CD1c-positive myeloid dendritic cell (primary cell): ENCODE measurements around the gene PPARA.

Experiments used
- DNase-seq: peaks from one replicate; pipeline ENCODE4 v3.0.0-alpha.2; 2016; ENCODE audit errors: extremely low spot score

PPARA gene

DNA sequence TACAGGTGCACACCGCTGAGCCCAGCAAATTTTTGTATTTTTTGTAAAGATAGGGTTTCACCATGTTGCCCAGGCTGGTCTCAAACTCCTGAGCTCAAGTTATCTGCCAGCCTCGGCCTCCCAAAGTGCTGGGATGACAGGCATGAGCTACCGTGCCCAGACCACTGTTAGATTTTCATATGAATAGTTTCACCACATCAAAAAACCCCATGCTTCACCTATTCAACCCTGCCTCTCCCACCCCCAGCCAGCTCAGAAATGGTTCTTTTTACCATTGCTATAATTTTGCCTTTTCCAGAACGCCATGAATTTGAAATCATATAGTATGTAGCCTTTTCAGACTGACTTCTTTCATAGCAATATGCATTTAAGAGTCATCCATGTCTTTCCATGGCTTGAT is 61.9 kb downstream of the PPARA start:
- DNase-seq: no peak

DNA sequence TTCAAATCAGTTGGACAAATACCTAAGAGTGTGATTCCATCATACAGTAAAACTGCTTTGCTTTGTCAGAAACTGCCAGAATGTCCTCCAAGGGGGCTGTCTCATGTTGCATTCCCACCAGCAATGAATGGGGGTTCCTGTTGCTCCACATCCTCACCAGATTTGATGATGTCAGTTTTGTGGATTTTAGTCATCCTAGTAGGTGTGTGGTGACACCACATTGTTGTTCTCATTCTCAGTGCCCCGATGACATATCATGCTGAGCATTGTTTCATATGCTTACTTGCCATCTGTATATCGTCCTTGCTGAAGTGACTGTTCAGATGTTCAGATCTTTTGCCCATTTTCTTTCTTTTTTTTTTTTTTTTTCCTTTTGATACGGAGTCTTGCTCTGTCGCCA is 62.7 kb downstream of the PPARA start:
- DNase-seq: no peak

DNA sequence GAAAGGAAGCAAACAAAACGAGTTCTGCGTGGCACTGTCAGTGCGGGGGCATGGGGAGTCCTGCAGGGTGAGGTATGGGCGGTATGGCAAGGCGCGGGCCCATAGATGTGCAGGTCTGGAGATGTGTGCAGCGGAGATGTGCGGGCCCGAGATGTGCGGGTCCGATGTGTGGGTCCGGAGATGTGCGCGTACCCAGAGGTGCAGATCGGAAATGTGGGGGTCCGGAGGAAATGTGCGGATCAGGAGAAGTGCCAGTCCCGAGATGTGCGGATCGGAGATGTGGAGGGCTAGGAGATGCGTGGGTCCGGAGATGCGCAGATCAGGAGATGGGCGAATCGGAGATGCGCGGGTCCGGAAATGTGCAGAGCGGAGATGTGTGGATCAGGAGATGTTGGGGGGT is 63.8 kb downstream of the PPARA start:
- no peak for DNase-seq

DNA sequence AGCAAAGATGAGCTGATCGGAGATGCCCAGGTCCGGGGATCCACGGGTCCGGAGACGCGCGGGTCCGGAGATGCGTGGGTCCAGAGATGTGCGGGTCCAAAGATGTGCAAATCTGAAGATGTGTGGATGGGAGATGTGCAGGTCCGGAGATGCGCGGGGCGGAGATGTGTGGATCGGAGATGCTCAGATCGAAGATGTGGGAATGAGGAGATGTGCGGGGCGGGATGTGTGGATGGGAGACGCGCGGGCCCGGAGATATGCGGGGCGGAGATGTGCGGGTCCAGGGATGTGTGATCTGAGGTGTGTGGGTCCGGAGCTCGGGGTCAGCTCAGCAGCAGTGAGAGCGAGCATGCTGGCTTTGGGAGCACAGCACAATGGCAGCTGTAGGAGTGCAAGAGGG is 64.3 kb downstream of the PPARA start:
- no peak for DNase-seq

DNA sequence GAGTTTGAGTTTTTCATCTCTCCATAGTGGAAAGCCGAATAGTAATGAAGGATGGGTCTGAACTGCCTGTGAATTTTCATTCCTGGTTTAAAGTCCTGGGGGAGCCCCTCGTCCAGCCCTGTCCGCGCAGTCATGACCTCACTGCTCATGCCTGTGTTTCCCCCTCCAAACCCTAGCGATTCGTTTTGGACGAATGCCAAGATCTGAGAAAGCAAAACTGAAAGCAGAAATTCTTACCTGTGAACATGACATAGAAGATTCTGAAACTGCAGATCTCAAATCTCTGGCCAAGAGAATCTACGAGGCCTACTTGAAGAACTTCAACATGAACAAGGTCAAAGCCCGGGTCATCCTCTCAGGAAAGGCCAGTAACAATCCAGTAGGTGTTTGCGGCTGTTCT is 69.3 kb downstream of the PPARA start:
- DNase-seq: no peak

DNA sequence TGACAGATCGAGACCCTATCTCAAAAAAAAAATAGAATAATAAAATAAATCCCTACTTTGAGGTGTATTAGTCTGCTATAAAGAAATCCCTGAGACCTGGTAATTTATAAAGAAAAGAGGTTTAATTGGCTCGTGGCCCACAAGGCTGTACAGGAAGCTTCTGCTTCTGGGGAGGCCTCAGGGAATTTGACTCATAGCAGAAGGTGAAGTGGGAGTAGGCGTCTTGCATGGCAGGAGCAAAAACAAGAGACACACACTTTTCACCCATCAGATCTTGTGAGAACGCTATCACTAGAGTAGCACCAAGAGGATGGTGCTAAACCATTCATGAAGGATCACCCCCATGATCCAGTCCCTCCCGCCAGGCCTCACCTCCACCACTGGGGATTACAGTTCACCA is 70.6 kb downstream of the PPARA start:
- DNase-seq: no peak

DNA sequence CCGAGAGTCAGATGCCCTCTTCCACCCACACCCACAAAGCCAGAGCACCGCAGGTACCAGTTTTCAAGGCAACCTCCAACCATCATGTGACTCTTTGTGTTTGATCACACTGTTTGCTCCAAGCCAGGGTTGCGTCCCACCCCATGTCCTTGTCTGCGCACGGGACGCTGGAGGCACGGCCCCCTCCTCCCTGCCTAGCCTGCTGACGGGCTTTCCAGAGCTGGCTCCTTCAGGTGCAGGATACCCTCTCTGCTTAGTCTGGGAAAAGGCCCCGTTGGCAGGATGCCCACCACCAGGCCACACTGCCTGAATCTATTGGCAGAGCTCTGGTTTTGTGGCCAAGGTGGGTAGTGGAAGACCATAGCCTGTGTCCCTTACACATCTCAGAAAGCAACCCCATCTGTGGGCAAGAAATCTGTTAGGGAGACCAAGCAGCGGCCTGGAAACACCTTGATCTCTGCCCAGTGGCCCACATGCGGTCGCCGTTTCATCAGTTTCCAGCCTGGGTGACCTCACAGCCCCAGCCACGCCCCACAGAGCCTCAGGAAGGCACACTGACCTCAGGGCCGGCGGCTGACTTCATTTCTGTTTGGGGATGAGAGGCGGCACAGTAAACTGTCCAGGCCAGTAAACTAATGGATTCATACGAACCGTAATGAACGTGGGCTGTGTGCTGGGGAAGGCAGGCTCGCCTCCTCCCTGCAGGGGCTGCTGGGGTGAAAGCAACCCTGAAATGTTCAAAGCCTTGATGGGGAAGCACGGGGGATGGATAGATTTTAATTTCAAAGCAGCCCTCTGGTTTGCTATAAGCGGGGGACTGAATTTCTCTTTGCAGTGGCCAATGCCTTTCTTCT is 73.9 kb downstream of the PPARA start:
- DNase-seq: no peak

DNA sequence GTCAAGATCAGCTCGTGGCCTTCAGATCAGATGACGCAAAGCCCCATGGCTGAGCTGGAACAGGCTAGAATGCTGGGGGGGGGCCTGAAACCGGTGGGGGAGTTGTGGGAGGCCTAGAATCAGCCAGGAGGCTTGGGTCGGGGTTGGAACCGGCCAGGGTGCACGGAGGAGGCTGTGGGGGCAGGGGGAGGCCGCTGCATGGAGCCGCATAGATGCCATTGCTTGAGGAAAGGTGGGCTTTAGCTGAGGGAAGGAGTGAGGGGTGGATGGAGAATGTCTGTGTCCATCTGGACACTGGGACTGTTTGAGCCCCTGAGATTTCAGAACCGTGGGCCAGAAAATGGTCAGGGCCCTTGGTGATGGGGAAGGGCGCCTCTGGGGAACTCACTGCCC is 74.6 kb downstream of the PPARA start:
- DNase-seq: no peak

DNA sequence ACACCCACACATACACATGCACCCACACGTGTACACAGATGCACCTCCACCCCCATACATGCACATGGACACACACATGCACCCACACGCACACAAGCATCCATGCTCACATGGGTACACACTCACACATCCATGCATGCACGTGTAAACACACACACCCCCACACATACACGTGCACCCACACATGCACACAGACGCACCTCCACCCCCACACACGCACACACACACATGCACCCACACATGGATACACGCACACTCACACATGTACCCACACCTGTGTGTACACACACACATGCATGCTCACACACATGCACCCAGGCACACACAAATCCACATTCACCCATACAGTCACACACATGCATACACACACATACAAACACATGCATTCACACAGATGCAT is 75.3 kb downstream of the PPARA start:
- DNase-seq: no peak

DNA sequence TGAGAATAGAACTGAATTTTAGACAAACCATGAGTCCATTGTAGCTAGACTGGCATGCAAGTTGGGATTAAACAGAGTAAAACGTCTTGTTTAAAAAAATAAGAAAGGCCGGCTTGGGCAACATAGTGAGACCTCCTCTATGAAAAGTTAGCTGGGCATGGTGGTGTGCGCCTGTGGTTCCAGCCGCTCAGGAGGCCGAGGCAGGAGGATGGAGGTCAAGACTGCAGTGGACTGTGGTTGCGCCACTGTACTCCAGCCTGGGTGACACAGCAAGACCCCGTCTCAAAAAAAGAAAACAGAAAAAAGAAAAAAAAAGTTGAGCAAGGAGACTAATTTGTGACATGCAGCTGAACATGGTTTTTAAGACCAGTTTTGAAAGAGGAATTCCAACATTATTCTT is 76.3 kb downstream of the PPARA start:
- no peak for DNase-seq

DNA sequence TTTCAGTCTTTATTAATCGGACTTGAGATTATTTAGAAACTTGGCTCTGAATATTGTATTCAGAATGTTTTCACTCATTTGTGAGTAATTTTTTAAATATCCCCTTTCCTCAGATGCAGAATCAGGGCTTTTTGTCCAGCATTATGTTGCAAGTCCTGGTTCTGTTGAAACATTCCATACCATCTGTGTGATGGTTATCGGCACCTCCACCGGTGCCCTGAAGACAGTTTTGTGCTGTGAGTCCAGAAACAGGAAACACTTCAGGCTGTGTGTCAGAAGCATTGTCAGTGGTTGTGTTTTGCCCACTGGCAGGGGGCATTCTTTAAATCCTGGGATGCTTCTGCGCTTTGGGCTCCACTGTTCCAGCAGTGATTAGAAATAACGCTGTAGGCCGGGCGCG is 79.4 kb downstream of the PPARA start:
- no peak for DNase-seq

DNA sequence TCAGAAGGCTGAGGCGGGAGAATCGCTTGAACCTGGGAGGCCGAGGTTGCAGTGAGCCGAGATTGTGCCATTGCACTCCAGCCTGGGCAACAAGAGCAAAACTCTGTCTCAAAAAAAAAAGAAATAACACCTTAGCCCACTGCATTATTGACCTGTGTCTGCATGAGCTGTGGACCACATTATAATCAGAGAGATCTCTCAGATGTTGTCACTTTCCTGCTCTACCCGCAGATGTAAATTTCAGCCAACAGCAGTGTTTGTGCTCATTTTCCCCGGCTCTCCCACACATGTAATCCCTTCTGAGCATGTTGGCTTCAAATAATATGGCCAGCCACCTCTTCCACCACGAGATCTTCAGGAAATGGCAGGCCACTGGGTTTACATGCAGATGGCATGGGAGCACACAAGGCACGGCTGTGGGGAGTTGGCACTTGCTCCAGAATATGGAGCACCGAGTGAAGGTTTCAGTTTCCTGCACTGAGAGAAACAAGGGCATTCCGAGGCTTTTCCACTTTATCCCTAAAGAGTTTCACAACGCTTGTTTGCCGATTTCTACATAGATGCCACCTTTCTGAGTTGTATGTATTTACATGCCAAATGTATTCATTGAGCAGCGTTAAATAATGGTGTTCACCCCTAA is 80.1 kb downstream of the PPARA start:
- DNase-seq: no peak

DNA sequence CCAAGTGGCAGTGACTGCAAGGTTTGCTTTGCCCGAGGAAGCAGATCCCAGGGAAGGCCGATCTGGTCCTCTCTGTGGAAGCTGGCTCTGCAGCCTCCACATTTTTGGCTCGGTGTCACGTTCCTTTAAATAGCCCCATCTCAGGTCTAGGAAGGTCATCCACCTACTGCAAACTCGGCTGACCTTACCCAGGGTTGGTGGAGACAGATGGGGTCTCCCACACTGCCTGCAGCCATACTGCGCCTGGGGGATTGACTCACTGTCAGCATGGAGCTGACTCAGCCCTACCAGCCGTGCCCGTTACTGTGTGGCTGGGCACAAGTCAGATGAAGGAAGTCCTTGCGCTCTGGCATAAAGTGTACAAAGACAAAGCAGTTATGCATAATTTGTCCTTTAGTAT is 82.9 kb downstream of the PPARA start:
- DNase-seq: peak; percentile 52

DNA sequence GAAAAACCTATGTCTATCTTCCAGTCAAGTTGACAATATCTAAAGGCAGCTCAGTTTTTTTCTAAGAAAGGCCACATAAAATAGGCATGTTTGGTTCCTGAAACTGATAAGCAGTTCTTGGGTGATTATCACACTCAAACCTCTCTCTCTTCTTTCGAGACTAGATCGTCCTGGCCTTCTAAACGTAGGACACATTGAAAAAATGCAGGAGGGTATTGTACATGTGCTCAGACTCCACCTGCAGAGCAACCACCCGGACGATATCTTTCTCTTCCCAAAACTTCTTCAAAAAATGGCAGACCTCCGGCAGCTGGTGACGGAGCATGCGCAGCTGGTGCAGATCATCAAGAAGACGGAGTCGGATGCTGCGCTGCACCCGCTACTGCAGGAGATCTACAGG is 84.6 kb downstream of the PPARA start:
- no peak for DNase-seq

DNA sequence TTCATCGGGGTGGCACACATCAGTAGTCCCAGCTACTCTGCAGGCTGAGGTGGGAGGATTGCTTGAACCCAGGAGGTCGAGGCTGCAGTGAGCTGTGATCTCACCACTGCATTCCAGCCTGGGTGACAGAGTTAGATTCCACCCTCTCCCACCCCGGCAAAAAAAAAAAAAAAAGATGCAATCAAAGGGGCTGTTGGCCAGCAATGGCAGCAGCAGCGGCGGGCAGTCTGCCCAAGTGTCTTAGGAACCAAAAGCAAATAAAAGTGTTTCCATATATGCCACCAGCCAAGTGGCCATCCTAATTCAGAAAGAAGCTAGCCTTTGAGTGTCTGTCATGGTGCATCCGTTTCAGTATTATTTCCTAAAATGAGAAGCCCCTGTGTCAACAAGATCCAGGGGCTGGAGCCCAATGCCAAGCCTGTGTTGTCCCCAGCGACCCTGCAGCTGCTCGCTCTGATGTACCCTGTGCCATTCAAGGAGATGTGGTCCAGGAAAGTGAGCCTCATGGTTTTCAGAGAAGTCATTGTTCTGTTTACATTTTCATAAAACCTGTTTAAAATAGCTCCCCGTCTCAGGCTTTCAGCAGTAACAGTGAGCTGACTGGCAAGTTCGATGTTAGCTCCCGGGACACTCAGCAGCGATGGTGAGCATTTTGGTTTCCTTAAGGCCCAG is 87.3 kb downstream of the PPARA start:
- no peak for DNase-seq

DNA sequence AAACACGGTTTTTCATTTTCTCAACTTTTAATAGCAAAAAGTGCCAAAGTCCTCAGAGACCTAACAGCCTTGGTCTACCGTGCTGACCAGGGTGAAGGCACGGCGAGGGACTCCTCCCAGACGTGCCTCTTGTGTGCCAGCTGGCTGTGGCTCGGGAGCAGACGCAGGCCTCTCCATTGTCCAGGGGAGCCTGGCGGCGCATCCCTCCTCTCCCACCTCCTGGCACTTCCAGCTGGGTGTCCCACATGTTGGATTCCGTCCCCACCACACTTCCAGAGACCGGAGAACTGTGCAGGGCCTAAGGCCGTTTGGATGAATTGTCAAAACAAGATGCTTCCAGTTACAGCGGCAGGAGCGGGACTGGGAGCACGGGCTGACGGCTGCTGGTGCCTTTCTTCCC is 88.2 kb downstream of the PPARA start:
- no peak for DNase-seq

DNA sequence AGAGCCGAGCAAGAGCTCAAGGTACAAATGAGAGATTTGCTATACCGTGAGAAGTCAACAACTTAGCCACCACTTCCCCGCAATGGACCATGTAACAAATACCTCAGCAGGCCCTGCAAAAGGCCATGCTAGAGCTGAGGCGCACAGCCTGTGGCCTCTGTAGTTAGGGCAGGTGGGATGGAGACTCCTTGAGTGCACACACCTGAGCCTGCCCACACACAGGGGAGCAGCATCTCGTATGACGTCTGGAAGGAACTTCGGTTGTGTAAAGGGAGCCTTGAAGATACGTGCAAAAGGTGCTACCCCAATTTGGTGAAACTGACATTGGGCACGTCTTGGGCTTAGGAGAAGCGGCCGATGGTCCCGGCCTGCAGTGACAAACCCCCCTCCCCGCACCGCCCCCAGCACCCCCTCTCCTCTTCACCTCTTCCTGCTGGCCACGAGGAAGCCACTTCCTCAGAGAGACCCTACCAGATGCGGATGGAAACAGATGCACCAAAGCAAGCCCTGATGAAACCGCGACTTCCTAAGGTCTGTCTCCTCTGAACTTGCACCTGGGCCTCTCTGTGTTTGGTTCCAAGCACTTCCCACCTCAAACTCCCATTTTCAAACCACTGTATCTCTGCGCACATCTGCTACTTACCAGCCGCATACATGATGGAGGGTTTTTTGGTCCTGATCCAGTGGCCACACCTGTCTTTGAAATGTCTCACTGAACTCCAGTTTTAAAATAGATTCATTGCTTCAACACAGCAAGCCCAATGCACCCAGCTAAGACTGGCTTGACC is 89.1 kb downstream of the PPARA start:
- DNase-seq: no peak

DNA sequence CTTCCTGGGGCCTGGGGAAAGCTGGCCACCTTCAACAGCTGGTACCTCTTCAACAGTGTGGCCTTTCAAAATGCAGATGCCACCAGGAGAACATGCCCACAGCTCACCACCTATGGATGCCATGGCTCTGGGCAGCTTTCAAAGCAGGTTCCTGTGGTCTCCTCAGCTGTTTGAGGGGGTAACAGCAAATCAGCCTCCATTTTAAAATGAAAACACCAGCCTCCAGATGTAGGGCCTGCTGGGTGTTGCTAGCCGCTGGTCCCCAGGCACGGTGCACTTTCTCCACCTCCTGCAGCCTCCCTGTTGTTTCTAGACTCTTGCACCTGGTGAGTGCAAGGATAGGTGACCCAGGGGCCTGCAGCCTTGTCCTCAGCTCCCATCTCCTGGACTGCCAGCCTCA is 89.7 kb downstream of the PPARA start:
- no peak for DNase-seq

DNA sequence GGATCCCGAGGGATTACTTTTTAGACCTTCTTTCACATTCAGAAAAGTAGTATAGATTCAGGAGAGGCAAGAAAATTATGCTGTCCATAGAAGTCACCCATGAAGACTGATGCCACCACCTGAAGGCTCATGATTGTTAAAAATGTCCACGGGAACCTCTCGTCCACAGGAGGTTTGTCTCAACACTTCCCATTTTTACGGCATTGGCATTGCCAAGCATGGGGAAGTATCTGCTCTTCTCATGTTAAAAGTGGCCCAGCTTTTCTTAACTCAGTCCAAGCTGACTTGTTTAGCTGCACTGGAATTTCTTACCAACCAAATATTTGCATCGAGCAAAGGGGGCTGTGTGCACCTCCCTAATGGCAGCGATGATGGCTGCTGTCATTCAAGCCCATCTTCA is 90.2 kb downstream of the PPARA start:
- peak; percentile 38 for DNase-seq

DNA sequence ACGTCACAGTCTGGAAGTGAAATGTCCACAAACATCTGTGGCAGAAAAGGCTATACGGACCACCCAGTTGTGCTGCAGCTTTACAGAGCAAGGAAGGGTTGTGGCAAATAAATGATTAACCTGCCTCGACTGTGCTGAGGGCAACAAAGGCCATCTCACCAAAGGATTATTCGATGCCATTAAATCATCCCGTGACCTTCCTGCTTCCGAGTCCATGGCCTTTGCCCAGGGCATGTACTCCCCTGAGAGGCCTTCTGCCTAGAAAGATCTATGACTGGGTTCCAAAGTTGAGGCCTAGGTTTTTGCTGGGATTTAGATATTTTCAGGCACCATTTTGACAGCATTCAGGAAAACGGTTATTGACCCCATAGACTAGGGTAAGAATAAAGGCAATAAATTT is 90.6 kb downstream of the PPARA start:
- no peak for DNase-seq

DNA sequence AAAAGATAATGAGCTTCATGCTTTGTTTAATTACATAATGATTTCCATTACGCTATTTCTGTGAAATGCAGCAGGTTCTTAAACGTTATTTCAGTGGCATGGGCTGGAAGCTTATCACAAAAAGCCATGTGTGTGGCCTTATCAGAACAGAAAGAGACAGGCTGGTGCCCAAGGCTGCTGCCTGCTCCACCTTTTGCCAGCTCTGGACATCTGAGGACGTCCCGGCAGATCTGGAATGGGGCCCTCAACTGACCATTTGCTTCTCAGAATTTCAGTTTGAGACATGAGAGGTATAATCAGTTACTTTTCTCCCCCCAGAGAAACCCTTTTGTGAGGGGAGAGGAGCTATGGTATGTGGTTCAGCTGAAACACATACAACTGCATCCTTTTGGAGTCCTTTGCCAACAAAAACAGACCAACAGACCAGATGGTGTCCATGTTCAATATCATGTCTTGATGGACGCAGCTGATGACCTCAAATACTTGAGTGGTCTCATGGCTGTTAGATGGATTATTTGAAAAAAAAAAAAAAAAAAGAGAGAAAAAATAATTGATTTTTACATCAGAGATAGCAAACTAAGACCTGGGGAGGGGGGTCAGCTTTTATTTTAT is 91.2 kb downstream of the PPARA start:
- no peak for DNase-seq

DNA sequence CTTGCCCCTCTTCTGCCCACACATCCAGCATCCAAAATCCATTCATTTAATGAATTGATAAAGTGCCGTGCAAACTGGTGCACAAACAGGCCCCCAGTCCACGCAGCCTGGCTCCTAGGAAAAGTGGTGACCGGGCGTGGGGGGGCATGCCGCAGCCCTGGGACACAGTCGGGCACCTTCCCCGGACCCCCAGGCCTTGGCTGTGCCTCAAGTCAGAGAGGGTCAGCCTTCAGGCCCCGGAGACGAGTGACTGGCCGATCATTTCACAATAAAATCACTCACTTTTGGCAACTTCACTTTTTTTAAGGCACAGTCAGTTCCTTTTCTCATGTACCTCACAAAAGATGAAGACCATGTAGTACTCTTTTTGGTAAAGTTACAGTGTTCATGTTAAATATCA is 91.8 kb downstream of the PPARA start:
- DNase-seq: peak; percentile 13
